ENCODE measurements around the gene LGR5. TPM values are rescaled to one million over a fixed set of nuclear protein-coding genes. Genes with fewer than 3 reads are reported as not detected.
A peak's percentile ranks its signal among the peaks of the same experiment; 100 is the strongest.

Gene LGR5
- total RNA-seq, 1 donor from 2014 or later, result 1.1 TPM

DNA sequence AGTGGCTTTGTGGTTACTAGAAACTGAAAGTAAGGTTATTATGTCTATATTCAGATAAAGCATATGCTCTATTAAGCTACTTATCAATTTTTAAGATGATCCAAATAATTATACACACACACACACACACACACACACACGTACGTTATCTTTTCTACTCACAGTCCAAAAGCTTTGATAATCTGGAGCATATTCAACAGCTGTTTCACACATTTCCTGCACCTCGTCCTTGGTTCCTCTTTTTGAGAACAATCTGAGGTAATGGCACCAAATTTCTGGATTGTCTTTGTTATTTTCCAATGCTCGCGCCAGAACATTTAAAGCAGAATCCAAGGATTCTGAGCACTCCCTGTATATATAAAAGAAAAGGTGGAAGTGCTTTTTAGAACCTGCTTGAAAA is 186.5 kb downstream of the LGR5 start:
- Mint-ChIP-seq H3K27ac (ENCODE audit: unreplicated experiment) (peak overlapping the region; percentile 93), H3K36me3 (ENCODE audit: low read depth, unreplicated experiment) (peaks cover 26% of the 10 kb centered on the region), H3K4me1 (ENCODE audit: unreplicated experiment) (peaks cover 6% of the 10 kb centered on the region)

DNA sequence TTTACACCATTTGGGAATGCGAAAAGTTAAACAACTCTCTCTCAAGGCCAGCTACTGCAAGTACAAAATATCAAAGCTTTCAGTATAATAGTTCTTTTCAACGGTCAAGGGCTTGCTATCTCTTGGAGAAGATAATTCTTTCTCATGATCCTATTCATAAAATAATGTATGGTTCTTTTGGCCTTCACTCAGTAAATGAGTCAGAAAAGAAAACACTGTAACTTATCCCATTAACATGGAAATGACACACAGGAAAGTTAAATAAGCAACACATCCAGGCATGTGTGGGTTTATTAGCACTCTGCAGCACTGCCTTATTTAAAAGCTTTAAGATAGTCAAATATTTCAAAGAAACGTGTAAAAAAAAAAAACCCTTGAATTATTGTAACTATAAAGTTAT is 187.2 kb downstream of the LGR5 start:
- Mint-ChIP-seq H3K4me3 (ENCODE audit: unreplicated experiment) (no peak overlapping the region), H3K27ac (ENCODE audit: unreplicated experiment) (peak overlapping the region; percentile 93), H3K36me3 (ENCODE audit: low read depth, unreplicated experiment) (peaks cover 21% of the 10 kb centered on the region), H3K9me3 (ENCODE audit: unreplicated experiment) (no peaks in the 10 kb centered on the region), H3K4me1 (ENCODE audit: unreplicated experiment) (peaks cover 6% of the 10 kb centered on the region), H3K27me3 (ENCODE audit: unreplicated experiment) (no peaks in the 10 kb centered on the region)
- no peak for DNase-seq (ENCODE audit: low spot score)
- TF ChIP-seq, protein P1, sequence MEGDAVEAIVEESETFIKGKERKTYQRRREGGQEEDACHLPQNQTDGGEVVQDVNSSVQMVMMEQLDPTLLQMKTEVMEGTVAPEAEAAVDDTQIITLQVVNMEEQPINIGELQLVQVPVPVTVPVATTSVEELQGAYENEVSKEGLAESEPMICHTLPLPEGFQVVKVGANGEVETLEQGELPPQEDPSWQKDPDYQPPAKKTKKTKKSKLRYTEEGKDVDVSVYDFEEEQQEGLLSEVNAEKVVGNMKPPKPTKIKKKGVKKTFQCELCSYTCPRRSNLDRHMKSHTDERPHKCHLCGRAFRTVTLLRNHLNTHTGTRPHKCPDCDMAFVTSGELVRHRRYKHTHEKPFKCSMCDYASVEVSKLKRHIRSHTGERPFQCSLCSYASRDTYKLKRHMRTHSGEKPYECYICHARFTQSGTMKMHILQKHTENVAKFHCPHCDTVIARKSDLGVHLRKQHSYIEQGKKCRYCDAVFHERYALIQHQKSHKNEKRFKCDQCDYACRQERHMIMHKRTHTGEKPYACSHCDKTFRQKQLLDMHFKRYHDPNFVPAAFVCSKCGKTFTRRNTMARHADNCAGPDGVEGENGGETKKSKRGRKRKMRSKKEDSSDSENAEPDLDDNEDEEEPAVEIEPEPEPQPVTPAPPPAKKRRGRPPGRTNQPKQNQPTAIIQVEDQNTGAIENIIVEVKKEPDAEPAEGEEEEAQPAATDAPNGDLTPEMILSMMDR (IDR thresholded peaks at IDR 0.05; ENCODE audit: unreplicated experiment), result no peak

More for the DNA sequence above, 186.5 kb downstream of the LGR5 start:
- TF ChIP-seq, protein P1 (IDR thresholded peaks at IDR 0.05; ENCODE audit: unreplicated experiment), result no peak
- H3K9me3 Mint-ChIP-seq (ENCODE audit: unreplicated experiment), result no peaks in the 10 kb centered on the region
- H3K4me3 Mint-ChIP-seq (ENCODE audit: unreplicated experiment), result no peak overlapping the region
- no peaks in the 10 kb centered on the region for H3K27me3 Mint-ChIP-seq (ENCODE audit: unreplicated experiment)
- no peak for DNase-seq (ENCODE audit: low spot score)

DNA sequence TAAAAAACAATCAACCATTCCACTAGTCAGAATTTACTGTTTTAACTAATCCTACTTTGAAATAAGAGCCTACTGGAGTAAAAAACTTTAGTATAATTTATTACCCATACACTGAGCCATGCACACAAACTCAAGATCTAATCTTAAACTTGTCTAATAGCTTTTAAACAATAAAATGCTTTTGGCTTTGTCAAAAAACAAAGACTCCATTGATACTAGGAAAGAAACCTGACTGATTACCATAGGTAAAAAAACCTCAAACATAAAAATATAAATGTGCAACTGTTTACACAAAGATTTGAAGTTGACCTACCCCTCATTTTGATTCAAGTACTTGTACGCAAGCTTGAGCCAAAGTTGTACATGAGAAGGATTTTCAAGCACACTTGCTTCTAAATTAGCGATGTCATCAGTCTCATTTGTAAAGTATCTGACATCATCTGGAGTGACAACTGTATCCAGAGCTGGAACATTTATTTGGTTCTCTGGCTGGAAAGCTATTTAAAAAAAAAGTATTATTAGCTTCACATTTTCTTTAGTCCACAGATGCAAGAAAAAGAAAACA is 187.9 kb downstream of the LGR5 start:
- Mint-ChIP-seq H3K4me3 (ENCODE audit: unreplicated experiment) (peak overlapping the region; percentile 38), H3K4me1 (ENCODE audit: unreplicated experiment) (peaks cover 6% of the 10 kb centered on the region), H3K36me3 (ENCODE audit: low read depth, unreplicated experiment) (peaks cover 19% of the 10 kb centered on the region), H3K27ac (ENCODE audit: unreplicated experiment) (no peak overlapping the region), H3K27me3 (ENCODE audit: unreplicated experiment) (no peaks in the 10 kb centered on the region), H3K9me3 (ENCODE audit: unreplicated experiment) (no peaks in the 10 kb centered on the region)
- TF ChIP-seq, protein P1 (IDR thresholded peaks at IDR 0.05; ENCODE audit: unreplicated experiment), result no peak
- DNase-seq (ENCODE audit: low spot score), result no peak

Other genes starting within 250 kb of the LGR5 start
- 42.8 TPM for gene ZFC3H1, start 224.1 kb downstream of the LGR5 start, total RNA-seq (ENCODE audit: unreplicated experiment)
- 4.2 TPM for gene THAP2, start 224.5 kb downstream of the LGR5 start, total RNA-seq (ENCODE audit: unreplicated experiment)
- 22.0 TPM for gene TMEM19, start 246.3 kb downstream of the LGR5 start, total RNA-seq (ENCODE audit: unreplicated experiment)

Data from endothelial cell (in vitro differentiated cells).